HepG2 (cell line): ENCODE results near the gene SAMD10. TPM values are rescaled to one million over a fixed set of nuclear protein-coding genes. Genes with fewer than 3 reads are reported as not detected.

Source experiments
- ATAC-seq: fragments of 200-7000 bp; cut with Tn5 transposase; 3 replicates; pipeline ENCODE4 v1.9.1; 2020; ENCODE audit warnings: mild to moderate bottlenecking, moderate library complexity
- BruUV-seq: library from RNA; stranded (reverse); fragments of 400-500 nt; replicated peaks from 2 replicates; lab custom pipeline; 2021; lab: Mats Ljungman, UMichigan
- CTCF ChIA-PET: fragments of 300-600 bp; formaldehyde crosslinking; extraction: SDS; loops from one replicate; lab custom pipeline; 2021; ENCODE audit warnings: low total read pairs, inconsistent platforms, low intra/inter-chr PET ratio; lab: Yijun Ruan, JAX
- POLR2A ChIA-PET: fragments of 350-600 bp; sonication (Branson Sonifier 250); formaldehyde crosslinking; loops from one replicate; lab custom pipeline; 2020; ENCODE audit warnings: antibody characterized with exemption, inconsistent platforms; lab: Yijun Ruan, JAX
- DNase-seq: peaks from one replicate; pipeline ENCODE4 v3.0.0-alpha.2; 2015; ENCODE audit warnings: low spot score
- FAIRE-seq: peaks from 3 replicates; lab custom pipeline; 2011; peaks lifted over from hg19 to GRCh38; lab: Jason Lieb, UNC
- H2AFZ ChIP-seq: one replicate; pipeline ENCODE4 v1.6.1; 2011; ENCODE audit warnings: low read length, inconsistent platforms
- H3K27ac ChIP-seq: fragments of 300-600 bp; 3 replicates; pipeline ENCODE4 v1.8.0; 2011; ENCODE audit warnings: mixed run types, mild to moderate bottlenecking, mixed read lengths, low read length, inconsistent platforms; ENCODE audit not compliant: insufficient read depth; ENCODE audit errors: extremely low read length
- H3K27me3 ChIP-seq, 2 experiments: fragments of 200-600 bp in 1 of 2; 2 replicates in 1 of 2; 3 replicates in 1 of 2; pipeline versions ENCODE4 v1.6.0 to v1.8.0; 2011; ENCODE audit warnings: low read length in 2 of 2, mild to moderate bottlenecking in 2 of 2, moderate library complexity in 2 of 2, inconsistent platforms in 1 of 2; ENCODE audit not compliant: insufficient read depth in 2 of 2, control insufficient read depth in 1 of 2
- H3K36me3 ChIP-seq, 2 experiments: fragments of 200-600 bp in 1 of 2; replicated peaks in 1 of 2; 2 replicates in 1 of 2; 3 replicates in 1 of 2; pipeline versions ENCODE4 v1.5.1 to v1.8.0; 2011; ENCODE audit warnings: low read length in 2 of 2, inconsistent platforms in 1 of 2; ENCODE audit not compliant: insufficient read depth in 2 of 2, control insufficient read depth in 1 of 2
- H3K4me1 ChIP-seq: 2 replicates; pipeline ENCODE4 v1.5.1; 2012; ENCODE audit warnings: low read length, inconsistent platforms; ENCODE audit not compliant: insufficient read depth
- H3K4me2 ChIP-seq: 2 replicates; pipeline ENCODE4 v1.6.0; 2011; ENCODE audit warnings: low read depth, low read length, inconsistent platforms
- H3K4me3 ChIP-seq, 3 experiments: fragments of 200-600 bp in 1 of 3; sonication (generic), shearing (Covaris generic) in 1 of 3; replicated peaks in 1 of 3; 2 replicates each; pipeline ENCODE4 v1.5.1; 2011 to 2016; ENCODE audit warnings: low read length in 3 of 3, inconsistent platforms in 2 of 3, low read depth in 2 of 3, mild to moderate bottlenecking in 2 of 3, control low read depth in 1 of 3, mixed read lengths in 1 of 3; ENCODE audit not compliant: insufficient read depth in 1 of 3
- H3K79me2 ChIP-seq: one replicate; pipeline ENCODE4 v1.6.1; 2011; ENCODE audit warnings: low read length, inconsistent platforms; ENCODE audit not compliant: insufficient read depth
- H3K9ac ChIP-seq: 2 replicates; pipeline ENCODE4 v1.6.0; 2011; ENCODE audit warnings: mild to moderate bottlenecking, low read depth, low read length, inconsistent platforms; ENCODE audit not compliant: insufficient read depth
- H3K9me3 ChIP-seq: 2 replicates; pipeline ENCODE4 v1.5.1; 2012; ENCODE audit warnings: mild to moderate bottlenecking, low read length
- H4K20me1 ChIP-seq: 2 replicates; pipeline ENCODE4 v1.6.0; 2011; ENCODE audit warnings: inconsistent platforms, mild to moderate bottlenecking, low read length, moderate library complexity; ENCODE audit not compliant: insufficient read depth
- DMTF1 ChIP-seq: sonication (generic); formaldehyde crosslinking; IDR thresholded peaks from 2 replicates; pipeline ENCODE4 v1.4.0; 2020; ENCODE audit warnings: mild to moderate bottlenecking, missing genetic modification reagents
- ELF3 ChIP-seq: IDR thresholded peaks from 2 replicates; pipeline ENCODE4 v1.6.1; 2016; ENCODE audit warnings: missing genetic modification reagents, missing compliant biosample characterization
- KDM2A ChIP-seq: sonication (generic); formaldehyde crosslinking; IDR thresholded peaks from 2 replicates; pipeline ENCODE4 v1.4.0; 2020; ENCODE audit warnings: low read depth, missing genetic modification reagents, borderline replicate concordance
- MAF1 ChIP-seq: sonication (generic); formaldehyde crosslinking; IDR thresholded peaks from 2 replicates; pipeline ENCODE4 v1.5.0; 2020; ENCODE audit warnings: missing genetic modification reagents, borderline replicate concordance
- MED8 ChIP-seq: sonication (generic); formaldehyde crosslinking; IDR thresholded peaks from 2 replicates; pipeline ENCODE4 v1.8.1; 2023; ENCODE audit warnings: mild to moderate bottlenecking, missing genetic modification reagents; ENCODE audit not compliant: insufficient replicate concordance
- NFE2 ChIP-seq: sonication (generic); formaldehyde crosslinking; IDR thresholded peaks from 2 replicates; pipeline ENCODE4 v1.4.0; 2020; ENCODE audit warnings: missing genetic modification reagents
- NR1H2 ChIP-seq: sonication (generic); formaldehyde crosslinking; IDR thresholded peaks from 2 replicates; pipeline ENCODE4 v1.8.1; 2022; ENCODE audit warnings: low read depth, missing genetic modification reagents, borderline replicate concordance
- SMARCC2 ChIP-seq: fragments of 450-650 bp; IDR thresholded peaks from 2 replicates; pipeline ENCODE4 v1.6.1; 2017; ENCODE audit warnings: antibody characterized with exemption, mild to moderate bottlenecking
- SP1 ChIP-seq, 2 experiments: fragments of 450-650 bp in 1 of 2; sonication (generic) in 1 of 2; formaldehyde crosslinking in 1 of 2; IDR thresholded peaks; 2 replicates each; pipeline versions ENCODE4 v1.4.0 to v1.6.1; 2016 to 2020; ENCODE audit warnings: missing genetic modification reagents in 1 of 2
- SRF ChIP-seq: IDR thresholded peaks from 2 replicates; pipeline ENCODE4 v1.6.1; 2011; ENCODE audit warnings: mild to moderate bottlenecking, low read depth, low read length, moderate library complexity
- TP53 ChIP-seq: sonication (generic); formaldehyde crosslinking; conservative IDR thresholded peaks from 2 replicates; pipeline ENCODE4 v1.4.0; 2020; ENCODE audit warnings: missing genetic modification reagents
- YEATS2 ChIP-seq: sonication (generic); formaldehyde crosslinking; IDR thresholded peaks from 2 replicates; pipeline ENCODE4 v1.4.0; 2020; ENCODE audit warnings: missing genetic modification reagents, borderline replicate concordance
- ZBTB37 ChIP-seq: sonication (generic); formaldehyde crosslinking; IDR thresholded peaks from 2 replicates; pipeline ENCODE4 v1.4.0; 2020; ENCODE audit warnings: mild to moderate bottlenecking, missing genetic modification reagents
- ZNF451 ChIP-seq: sonication (generic); formaldehyde crosslinking; IDR thresholded peaks from 2 replicates; pipeline ENCODE4 v1.5.0; 2020; ENCODE audit warnings: mild to moderate bottlenecking, missing genetic modification reagents
- WGBS: methylation state at CpG from one replicate; pipeline ENCODE4 v1.1.6; 2017; ENCODE audit warnings: low lambda C conversion rate; 5-methylcytosine and 5-hydroxymethylcytosine counted together
- in situ Hi-C: cut with HindIII; loops from 2 replicates; pipeline ENCODE4 v1.10.0; 2017; ENCODE audit warnings: low pct_unique_long_range_greater_than_20kb; ENCODE audit not compliant: extremely low pct_ligation_motif_present
- intact Hi-C: fragments of 100-400 bp; cut with micrococcal nuclease; formaldehyde crosslinking; loops from one replicate; pipeline ENCODE4 v1.10.0; 2022; ENCODE audit not compliant: unreplicated experiment
- polyA plus RNA-seq, 8 experiments: library from polyadenylated mRNA; depleted of rRNA in 3 of 8; stranded (reverse) in 7 of 8; unstranded in 1 of 8; fragments of >200 nt; fragmentation: Illumina TruSeq in 4 of 8; extraction: Trizol in 4 of 8; gene quantifications; 2 replicates each; pipeline versions ENCODE4 v1.2.1 to v1.2.3, GENCODE V29; 2011 to 2016; ENCODE audit warnings: low read depth in 4 of 8, missing spikeins in 1 of 8, mixed read lengths in 1 of 8; ENCODE audit not compliant: insufficient read depth in 1 of 8
- total RNA-seq, 5 experiments: library from RNA; depleted of rRNA; stranded (reverse); fragments of >200 nt; fragmentation: Illumina TruSeq; extraction: Trizol; gene quantifications; 2 replicates each; pipeline ENCODE4 v1.2.3, GENCODE V29; 2016; ENCODE audit warnings: low read depth in 1 of 5
- TF ChIP-seq, protein P1 (sequence below): sonication (generic); formaldehyde crosslinking; IDR thresholded peaks from 2 replicates; pipeline ENCODE4 v1.4.0; 2020; ENCODE audit warnings: missing genetic modification reagents
- TF ChIP-seq, protein P2 (sequence below): sonication (generic); formaldehyde crosslinking; IDR thresholded peaks from 2 replicates; pipeline ENCODE4 v1.4.0; 2020; ENCODE audit warnings: missing genetic modification reagents

SAMD10 gene
- total and polyA plus RNA-seq, 2 of the 13 experiments (the other 11 are each of a cell fraction or from before 2014, with no cell fraction given) = 6.1 to 11.0 TPM

- intact Hi-C loops = loop anchor here (5.0 kb wide), 1 partner anchor 435 kb away; the partner anchor contains the start of gene PTK6
- Histone ChIP-seq H3K4me3 (peak overlapping the region in 2 of 3 experiments; percentile 34 to 64; a peak in 3 of 6 replicates), H3K36me3 (peaks cover 4% of the 10 kb centered on the region in 2 experiments; a peak in 4 of 5 replicates), H4K20me1 (no peaks in the 10 kb centered on the region; the same call in 1 of the 2 replicates), H3K79me2 (peaks cover 13% of the 10 kb centered on the region), H3K4me1 (peaks cover 52% of the 10 kb centered on the region), H3K9me3 (no peaks in the 10 kb centered on the region), H3K27me3 (no peaks in the 10 kb centered on the region), H3K4me2 (peak overlapping the region; percentile 91), H3K27ac (peak overlapping the region; percentile 37), H3K9ac (peak overlapping the region; percentile 48; the same call in 1 of the 2 replicates), H2AFZ (no peak overlapping the region)
- WGBS = 35% methylated on average over 16 of the region's 18 CpGs
- POLR2A ChIA-PET = interaction anchor here (1.2 to 3.6 kb wide), 5 partner anchors 8 to 435 kb away, joined by 3 to 36 read pairs (median 10); partner anchors contain the start of genes PRPF6, PTK6 and UCKL1
- peak; percentile 16 for ATAC-seq
- in situ Hi-C loops = no loop called here
- peak; percentile 75 for FAIRE-seq
- DNase-seq = peak; percentile 69
- BruUV-seq = no TSS peak
- CTCF ChIA-PET = interaction anchor here (1.5 to 2.4 kb wide), 3 partner anchors 21 to 435 kb away, joined by 4 to 7 read pairs (median 4); no protein-coding TSS in a partner anchor
- TF ChIP-seq MAF1 (CRISPR knock-in tag) (no peak), KDM2A (CRISPR knock-in tag) (peak; percentile 95), DMTF1 (CRISPR knock-in tag) (peak; percentile 72; the same call in 1 of the 2 replicates), ZNF451 (CRISPR knock-in tag) (no peak), ZBTB37 (no peak), SRF (no peak), NR1H2 (CRISPR knock-in tag) (no peak), MED8 (CRISPR knock-in tag) (no peak), ELF3 (CRISPR knock-in tag) (no peak), NFE2 (CRISPR knock-in tag) (no peak), SP1 (IDR thresholded peaks at IDR 0.05) (peak; percentile 29; the same call in 1 of the 2 replicates), SP1 (CRISPR knock-in tag; IDR thresholded peaks at IDR 0.05) (0 out of 2 replicates have a peak, but pooled peaks have one; percentile 11), YEATS2 (CRISPR knock-in tag) (no peak), SMARCC2 (no peak), TP53 (no peak)
- TF ChIP-seq, protein P1, sequence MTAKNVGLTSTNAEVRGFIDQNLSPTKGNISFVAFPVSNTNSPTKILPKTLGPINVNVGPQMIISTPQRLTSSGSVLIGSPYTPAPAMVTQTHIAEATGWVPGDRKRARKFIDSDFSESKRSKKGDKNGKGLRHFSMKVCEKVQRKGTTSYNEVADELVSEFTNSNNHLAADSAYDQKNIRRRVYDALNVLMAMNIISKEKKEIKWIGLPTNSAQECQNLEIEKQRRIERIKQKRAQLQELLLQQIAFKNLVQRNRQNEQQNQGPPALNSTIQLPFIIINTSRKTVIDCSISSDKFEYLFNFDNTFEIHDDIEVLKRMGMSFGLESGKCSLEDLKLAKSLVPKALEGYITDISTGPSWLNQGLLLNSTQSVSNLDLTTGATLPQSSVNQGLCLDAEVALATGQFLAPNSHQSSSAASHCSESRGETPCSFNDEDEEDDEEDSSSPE = no peak
- TF ChIP-seq, protein P2, sequence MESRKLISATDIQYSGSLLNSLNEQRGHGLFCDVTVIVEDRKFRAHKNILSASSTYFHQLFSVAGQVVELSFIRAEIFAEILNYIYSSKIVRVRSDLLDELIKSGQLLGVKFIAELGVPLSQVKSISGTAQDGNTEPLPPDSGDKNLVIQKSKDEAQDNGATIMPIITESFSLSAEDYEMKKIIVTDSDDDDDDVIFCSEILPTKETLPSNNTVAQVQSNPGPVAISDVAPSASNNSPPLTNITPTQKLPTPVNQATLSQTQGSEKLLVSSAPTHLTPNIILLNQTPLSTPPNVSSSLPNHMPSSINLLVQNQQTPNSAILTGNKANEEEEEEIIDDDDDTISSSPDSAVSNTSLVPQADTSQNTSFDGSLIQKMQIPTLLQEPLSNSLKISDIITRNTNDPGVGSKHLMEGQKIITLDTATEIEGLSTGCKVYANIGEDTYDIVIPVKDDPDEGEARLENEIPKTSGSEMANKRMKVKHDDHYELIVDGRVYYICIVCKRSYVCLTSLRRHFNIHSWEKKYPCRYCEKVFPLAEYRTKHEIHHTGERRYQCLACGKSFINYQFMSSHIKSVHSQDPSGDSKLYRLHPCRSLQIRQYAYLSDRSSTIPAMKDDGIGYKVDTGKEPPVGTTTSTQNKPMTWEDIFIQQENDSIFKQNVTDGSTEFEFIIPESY (CRISPR knock-in tag) = no peak
Observed at GRCh38 chr20:63972312-63973159, 6.9 kb downstream of the SAMD10 start.
